Measurements from ENCODE around the gene CCDC185. TPM values are rescaled to one million over a fixed set of nuclear protein-coding genes. Genes with fewer than 3 reads are reported as not detected.
"Not testable (repeated sequence)": the region's sequence is repeated elsewhere in the genome, so short reads cannot be mapped to it uniquely, and the experiment has no call there.

CCDC185 gene
- total RNA-seq, 1 donor from 2014 or later: not detected

GRCh38 chr1:223390618-223391017 is 2.6 kb upstream of the CCDC185 start:
- FAIRE-seq (no peak), DNase-seq (ENCODE audit: low spot score in 2 of 2) (no peak)

GRCh38 chr1:223394242-223394641 is 1.0 kb downstream of the CCDC185 start:
- no peak for FAIRE-seq
- no peak for DNase-seq (ENCODE audit: low spot score in 2 of 2)

GRCh38 chr1:223394706-223395105 is 1.5 kb downstream of the CCDC185 start:
- FAIRE-seq (no peak), DNase-seq (ENCODE audit: low spot score in 2 of 2) (no peak)

GRCh38 chr1:223399393-223399792 is 6.2 kb downstream of the CCDC185 start:
- not testable (repeated sequence) for FAIRE-seq; DNase-seq (ENCODE audit: low spot score in 2 of 2)

- no peak for FAIRE-seq
- no peak for DNase-seq (ENCODE audit: low spot score in 2 of 2)
Measured at GRCh38 chr1:223401873-223402789, 8.9 kb downstream of the CCDC185 start.

- no peak for FAIRE-seq
- DNase-seq (ENCODE audit: low spot score in 2 of 2): no peak
Measured at GRCh38 chr1:223402790-223403142, 9.6 kb downstream of the CCDC185 start.

GRCh38 chr1:223403184-223403815 is 10.1 kb downstream of the CCDC185 start:
- DNase-seq (ENCODE audit: low spot score in 2 of 2) (no peak), FAIRE-seq (no peak)

GRCh38 chr1:223405507-223405906 is 12.3 kb downstream of the CCDC185 start:
- FAIRE-seq: no peak
- no peak for DNase-seq (ENCODE audit: low spot score in 2 of 2)

- FAIRE-seq: no peak
Measured at GRCh38 chr1:223410036-223410435, 16.8 kb downstream of the CCDC185 start.

GRCh38 chr1:223411309-223411708 is 18.1 kb downstream of the CCDC185 start:
- FAIRE-seq (no peak), DNase-seq (ENCODE audit: low spot score in 2 of 2) (no peak)

More at GRCh38 chr1:223410036-223410435, 16.8 kb downstream of the CCDC185 start:
- DNase-seq (ENCODE audit: low spot score in 2 of 2): no peak

- no peak for FAIRE-seq
Measured at GRCh38 chr1:223411710-223412109, 18.5 kb downstream of the CCDC185 start.

GRCh38 chr1:223413216-223413615 is 20.0 kb downstream of the CCDC185 start:
- DNase-seq (ENCODE audit: low spot score in 2 of 2) (no peak), FAIRE-seq (no peak)

More at GRCh38 chr1:223411710-223412109, 18.5 kb downstream of the CCDC185 start:
- DNase-seq (ENCODE audit: low spot score in 2 of 2): no peak

GRCh38 chr1:223417444-223417843 is 24.2 kb downstream of the CCDC185 start:
- FAIRE-seq (no peak), DNase-seq (ENCODE audit: low spot score in 2 of 2) (no peak)

- FAIRE-seq (no peak), DNase-seq (ENCODE audit: low spot score in 2 of 2) (no peak)
Measured at GRCh38 chr1:223417903-223418663, 24.9 kb downstream of the CCDC185 start.

- no peak for FAIRE-seq
- DNase-seq (ENCODE audit: low spot score in 2 of 2): no peak
Measured at GRCh38 chr1:223419115-223419514, 25.9 kb downstream of the CCDC185 start.

- FAIRE-seq (no peak), DNase-seq (ENCODE audit: low spot score in 2 of 2) (no peak)
Measured at GRCh38 chr1:223419561-223419960, 26.3 kb downstream of the CCDC185 start.

- FAIRE-seq (no peak), DNase-seq (ENCODE audit: low spot score in 2 of 2) (no peak)
Measured at GRCh38 chr1:223421025-223421424, 27.8 kb downstream of the CCDC185 start.

GRCh38 chr1:223421676-223422075 is 28.5 kb downstream of the CCDC185 start:
- DNase-seq (ENCODE audit: low spot score in 2 of 2) (no peak), FAIRE-seq (no peak)

GRCh38 chr1:223422911-223423310 is 29.7 kb downstream of the CCDC185 start:
- FAIRE-seq (no peak), DNase-seq (ENCODE audit: low spot score in 2 of 2) (no peak)

GRCh38 chr1:223423641-223424233 is 30.5 kb downstream of the CCDC185 start:
- FAIRE-seq: no peak
- DNase-seq (ENCODE audit: low spot score in 2 of 2): no peak

- no peak for FAIRE-seq
- no peak for DNase-seq (ENCODE audit: low spot score in 2 of 2)
Measured at GRCh38 chr1:223425550-223425949, 32.3 kb downstream of the CCDC185 start.

All from frontal cortex (tissue), 4 donors.